ENCODE data around the gene AADACL4. TPM values are rescaled to one million over a fixed set of nuclear protein-coding genes. Genes with fewer than 3 reads are reported as not detected.
A peak's percentile ranks its signal among the peaks of the same experiment; 100 is the strongest.

The AADACL4 gene
- total RNA-seq: not detected

- Mint-ChIP-seq H3K9me3 (peaks cover 5 to 9% of the 10 kb centered on the region in 2 donors), H3K27ac (no peak within 1 kb of the TSS), H3K27me3 (ENCODE audit: low read depth) (peaks cover 21% of the 10 kb centered on the region), H3K36me3 (ENCODE audit: insufficient read depth in 2 of 2) (peaks cover 5 to 19% of the 10 kb centered on the region in 2 donors), H3K4me3 (no peak within 1 kb of the TSS), H3K4me1 (ENCODE audit: low read depth) (no peaks in the 10 kb centered on the region)
- DNase-seq (no peak), ATAC-seq (replicated peaks in 1 of 2) (no peak)
Measured at GRCh38 chr1:12643785-12644184, at the start of gene AADACL4. Gene AADACL4 (plus strand): TSS chr1:12644085. CDS start chr1:12644547, 462 bp downstream.

GRCh38 chr1:12594490-12594889 lies 49.4 kb upstream of the AADACL4 start:
- H3K4me1 Mint-ChIP-seq (ENCODE audit: low read depth): peaks cover 36% of the 10 kb centered on the region

GRCh38 chr1:12594966-12595756 lies 48.7 kb upstream of the AADACL4 start:
- peaks cover 42% of the 10 kb centered on the region for H3K4me1 Mint-ChIP-seq (ENCODE audit: low read depth)
- H3K27me3 Mint-ChIP-seq (ENCODE audit: low read depth): no peaks in the 10 kb centered on the region
- no peak overlapping the region for H3K27ac Mint-ChIP-seq
- no peaks in the 10 kb centered on the region for H3K9me3 Mint-ChIP-seq
- DNase-seq (peak; percentile 46 to 51), ATAC-seq (replicated peaks in 1 of 2) (peak; percentile 67 to 72)
- H3K36me3 Mint-ChIP-seq (ENCODE audit: insufficient read depth in 2 of 2): no peaks in the 10 kb centered on the region
- H3K4me3 Mint-ChIP-seq: peak overlapping the region; percentile 69 to 77

More at GRCh38 chr1:12594490-12594889, 49.4 kb upstream of the AADACL4 start:
- Mint-ChIP-seq H3K9me3 (no peaks in the 10 kb centered on the region), H3K36me3 (ENCODE audit: insufficient read depth in 2 of 2) (no peaks in the 10 kb centered on the region), H3K27me3 (ENCODE audit: low read depth) (no peaks in the 10 kb centered on the region), H3K4me3 (peak overlapping the region; percentile 67 to 77), H3K27ac (no peak overlapping the region)
- no peak for DNase-seq
- no peak for ATAC-seq (replicated peaks in 1 of 2)

- Mint-ChIP-seq H3K27ac (no peak overlapping the region), H3K36me3 (ENCODE audit: insufficient read depth in 2 of 2) (no peaks in the 10 kb centered on the region), H3K27me3 (ENCODE audit: low read depth) (no peaks in the 10 kb centered on the region), H3K9me3 (no peaks in the 10 kb centered on the region), H3K4me1 (ENCODE audit: low read depth) (peaks cover 47% of the 10 kb centered on the region), H3K4me3 (peak overlapping the region; percentile 26 to 69)
- ATAC-seq (replicated peaks in 1 of 2) (peak in 1 of 2 donors; percentile 24), DNase-seq (no peak)
Measured at GRCh38 chr1:12595757-12596006, 48.2 kb upstream of the AADACL4 start.

- H3K27me3 Mint-ChIP-seq (ENCODE audit: low read depth): no peaks in the 10 kb centered on the region
- ATAC-seq (replicated peaks in 1 of 2) (peak; percentile 42 to 63), DNase-seq (no peak)
- H3K4me1 Mint-ChIP-seq (ENCODE audit: low read depth): peaks cover 52% of the 10 kb centered on the region
- H3K27ac Mint-ChIP-seq: no peak overlapping the region
- H3K4me3 Mint-ChIP-seq: peak overlapping the region; percentile 26 to 69
- no peaks in the 10 kb centered on the region for H3K9me3 Mint-ChIP-seq
- no peaks in the 10 kb centered on the region for H3K36me3 Mint-ChIP-seq (ENCODE audit: insufficient read depth in 2 of 2)
Measured at GRCh38 chr1:12596007-12596821, 47.7 kb upstream of the AADACL4 start.

GRCh38 chr1:12597792-12598191 lies 46.1 kb upstream of the AADACL4 start:
- DNase-seq (no peak), ATAC-seq (replicated peaks in 1 of 2) (no peak)
- no peaks in the 10 kb centered on the region for H3K9me3 Mint-ChIP-seq
- H3K36me3 Mint-ChIP-seq (ENCODE audit: insufficient read depth in 2 of 2): no peaks in the 10 kb centered on the region
- H3K27me3 Mint-ChIP-seq (ENCODE audit: low read depth): no peaks in the 10 kb centered on the region
- peaks cover 65% of the 10 kb centered on the region for H3K4me1 Mint-ChIP-seq (ENCODE audit: low read depth)
- H3K4me3 Mint-ChIP-seq: no peak overlapping the region
- no peak overlapping the region for H3K27ac Mint-ChIP-seq

GRCh38 chr1:12598974-12599373 lies 44.9 kb upstream of the AADACL4 start:
- ATAC-seq (replicated peaks in 1 of 2): no peak
- Mint-ChIP-seq H3K4me3 (no peak overlapping the region), H3K36me3 (ENCODE audit: insufficient read depth in 2 of 2) (no peaks in the 10 kb centered on the region), H3K9me3 (no peaks in the 10 kb centered on the region), H3K27ac (no peak overlapping the region), H3K4me1 (ENCODE audit: low read depth) (peaks cover 69% of the 10 kb centered on the region), H3K27me3 (ENCODE audit: low read depth) (no peaks in the 10 kb centered on the region)
- DNase-seq: no peak

- H3K36me3 Mint-ChIP-seq (ENCODE audit: insufficient read depth in 2 of 2): peaks cover 0 to 1% of the 10 kb centered on the region in 2 donors
- H3K27ac Mint-ChIP-seq: peak overlapping the region; percentile 24
- ATAC-seq (replicated peaks in 1 of 2): no peak
- peaks cover 69% of the 10 kb centered on the region for H3K4me1 Mint-ChIP-seq (ENCODE audit: low read depth)
- H3K4me3 Mint-ChIP-seq: no peak overlapping the region
- DNase-seq: no peak
- H3K9me3 Mint-ChIP-seq: no peaks in the 10 kb centered on the region
- H3K27me3 Mint-ChIP-seq (ENCODE audit: low read depth): no peaks in the 10 kb centered on the region
Measured at GRCh38 chr1:12599657-12600056, 44.2 kb upstream of the AADACL4 start.

GRCh38 chr1:12600335-12600734 lies 43.5 kb upstream of the AADACL4 start:
- no peak overlapping the region for H3K4me3 Mint-ChIP-seq
- H3K4me1 Mint-ChIP-seq (ENCODE audit: low read depth): peaks cover 72% of the 10 kb centered on the region
- no peak overlapping the region for H3K27ac Mint-ChIP-seq

GRCh38 chr1:12600880-12601633 lies 42.8 kb upstream of the AADACL4 start:
- Mint-ChIP-seq H3K27ac (no peak overlapping the region), H3K36me3 (ENCODE audit: insufficient read depth in 2 of 2) (peaks cover 0 to 1% of the 10 kb centered on the region in 2 donors), H3K4me1 (ENCODE audit: low read depth) (peaks cover 74% of the 10 kb centered on the region), H3K27me3 (ENCODE audit: low read depth) (no peaks in the 10 kb centered on the region), H3K4me3 (no peak overlapping the region), H3K9me3 (no peaks in the 10 kb centered on the region)
- ATAC-seq (replicated peaks in 1 of 2) (no peak), DNase-seq (peak; percentile 49 to 58)

More at GRCh38 chr1:12600335-12600734, 43.5 kb upstream of the AADACL4 start:
- H3K36me3 Mint-ChIP-seq (ENCODE audit: insufficient read depth in 2 of 2): peaks cover 0 to 1% of the 10 kb centered on the region in 2 donors
- H3K27me3 Mint-ChIP-seq (ENCODE audit: low read depth): no peaks in the 10 kb centered on the region
- ATAC-seq (replicated peaks in 1 of 2): no peak
- H3K9me3 Mint-ChIP-seq: no peaks in the 10 kb centered on the region
- no peak for DNase-seq

- peaks cover 3 to 6% of the 10 kb centered on the region in 2 donors for H3K36me3 Mint-ChIP-seq (ENCODE audit: insufficient read depth in 2 of 2)
- no peak overlapping the region for H3K4me3 Mint-ChIP-seq
- peaks cover 69% of the 10 kb centered on the region for H3K4me1 Mint-ChIP-seq (ENCODE audit: low read depth)
- no peak overlapping the region for H3K27ac Mint-ChIP-seq
- no peak for ATAC-seq (replicated peaks in 1 of 2)
- peak; percentile 21 to 23 for DNase-seq
- no peaks in the 10 kb centered on the region for H3K27me3 Mint-ChIP-seq (ENCODE audit: low read depth)
- peaks cover 0 to 2% of the 10 kb centered on the region in 2 donors for H3K9me3 Mint-ChIP-seq
Measured at GRCh38 chr1:12601700-12602658, 41.9 kb upstream of the AADACL4 start.

GRCh38 chr1:12602659-12603024 lies 41.2 kb upstream of the AADACL4 start:
- H3K4me3 Mint-ChIP-seq: no peak overlapping the region
- H3K4me1 Mint-ChIP-seq (ENCODE audit: low read depth): peaks cover 62% of the 10 kb centered on the region
- H3K36me3 Mint-ChIP-seq (ENCODE audit: insufficient read depth in 2 of 2): peaks cover 8 to 12% of the 10 kb centered on the region in 2 donors
- no peak overlapping the region for H3K27ac Mint-ChIP-seq
- no peaks in the 10 kb centered on the region for H3K27me3 Mint-ChIP-seq (ENCODE audit: low read depth)
- H3K9me3 Mint-ChIP-seq: peaks cover 0 to 4% of the 10 kb centered on the region in 2 donors
- DNase-seq: no peak
- no peak for ATAC-seq (replicated peaks in 1 of 2)

Measured in activated T-cell treated with anti-CD3 and anti-CD28 coated beads, Interleukin-2, amount 50 U/mL, for 72 hours (primary cell).